Spleen (tissue), 11 donors: ENCODE results near the gene ARRDC1. TPM values are rescaled to one million over a fixed set of nuclear protein-coding genes. Genes with fewer than 3 reads are reported as not detected.

Source experiments
- DNase-seq: peaks from one replicate; pipeline ENCODE4 v3.0.0-alpha.2; 2020
- H3K27ac ChIP-seq, 8 donors: fragments of 200-600 bp; sonication (generic) in 7 of 8; 1 replicate in 4 of 8; 2 replicates in 4 of 8; pipeline versions ENCODE4 v1.5.0 to v1.8.0; 2016 to 2021; ENCODE audit warnings: inconsistent platforms in 4 of 8, mild to moderate bottlenecking in 4 of 8, moderate library complexity in 1 of 8
- H3K27me3 ChIP-seq, 7 donors: fragments of 200-600 bp; sonication (generic) in 6 of 7; replicated peaks in 1 of 7; 1 replicate in 4 of 7; 2 replicates in 3 of 7; pipeline versions ENCODE4 v1.5.0 to v1.8.0; 2016 to 2021; ENCODE audit warnings: inconsistent platforms in 3 of 7, mild to moderate bottlenecking in 1 of 7
- H3K36me3 ChIP-seq, 6 donors: fragments of 200-600 bp; sonication (generic) in 5 of 6; 1 replicate in 4 of 6; 2 replicates in 2 of 6; pipeline versions ENCODE4 v1.5.0 to v1.8.0; 2016 to 2021; ENCODE audit warnings: inconsistent platforms in 2 of 6
- H3K4me1 ChIP-seq, 6 donors: fragments of 200-600 bp; sonication (generic) in 5 of 6; 1 replicate in 3 of 6; 2 replicates in 3 of 6; pipeline versions ENCODE4 v1.5.0 to v1.8.0; 2016 to 2021; ENCODE audit warnings: inconsistent platforms in 3 of 6
- H3K4me3 ChIP-seq, 8 donors: fragments of 200-600 bp; sonication (generic) in 7 of 8; 1 replicate in 4 of 8; 2 replicates in 4 of 8; pipeline versions ENCODE4 v1.5.0 to v1.8.0; 2016 to 2021; ENCODE audit warnings: inconsistent platforms in 4 of 8, mild to moderate bottlenecking in 4 of 8, moderate library complexity in 2 of 8
- H3K9me3 ChIP-seq, 8 donors: fragments of 200-600 bp; sonication (generic) in 7 of 8; 1 replicate in 4 of 8; 2 replicates in 4 of 8; pipeline versions ENCODE4 v1.5.0 to v1.8.0; 2016 to 2021; ENCODE audit warnings: inconsistent platforms in 4 of 8
- CTCF ChIP-seq, 11 experiments: fragments of 200-600 bp in 7 of 11; fragments of 450-650 bp in 4 of 11; sonication (generic) in 4 of 11; IDR thresholded peaks in 8 of 11; conservative IDR thresholded peaks in 3 of 11; 1 replicate in 7 of 11; 2 replicates in 4 of 11; pipeline versions ENCODE4 v1.4.0 to v1.8.0; 2016 to 2021; ENCODE audit warnings: antibody characterized with exemption in 11 of 11, inconsistent platforms in 4 of 11, mild to moderate bottlenecking in 1 of 11
- POLR2A ChIP-seq, 3 donors: fragments of 450-650 bp; IDR thresholded peaks; one replicate each; pipeline ENCODE4 v1.5.1; 2017; ENCODE audit warnings: antibody characterized with exemption in 3 of 3, mild to moderate bottlenecking in 1 of 3
- POLR2AphosphoS5 ChIP-seq, 3 donors: sonication (generic); formaldehyde crosslinking; IDR thresholded peaks; one replicate each; pipeline ENCODE4 v1.5.1; 2017; ENCODE audit warnings: antibody characterized with exemption in 3 of 3
- WGBS, 5 donors: extraction: QIAGEN DNeasy Blood & Tissue Kit in 3 of 5; methylation state at CpG; one replicate each; pipeline versions ENCODE4 v1.1.5 to v1.1.7; 2013 to 2018; 5-methylcytosine and 5-hydroxymethylcytosine counted together
- intact Hi-C: fragments of 100-400 bp; cut with DNase I; formaldehyde crosslinking; loops from one replicate; pipeline ENCODE4 v1.15.0; 2023; ENCODE audit warnings: low total_unique reads
- polyA plus RNA-seq, 3 donors: library from polyadenylated mRNA; stranded (reverse); fragments of 200-250 nt; gene quantifications; one replicate each; pipeline ENCODE4 v1.2.1, GENCODE V29; 2013
- total RNA-seq, 7 donors: library from RNA; depleted of rRNA in 3 of 7; stranded (reverse); fragments of >200 nt in 3 of 7; fragmentation: NEBNext Ultra II Directional in 4 of 7; extraction: Animal tissue kit (Norgen Biotek cat#: 25700) in 4 of 7; gene quantifications; one replicate each; pipeline versions ENCODE4 v1.1.0 to v1.2.1, GENCODE V29; 2016 to 2021
- donor health status: healthy with polysubstance abuse.
- donor health status: DM: no; HTN: no; CAD: no; lungs with moderate emphysema.
- donor health status: DM: no; HTN: no; CAD: no.
- donor health status: Bipolar disorder and iron deficiency.
- donor health status: healthy.
- donor health status: DM: no; HTN: no; CAD: no.
- donor health status: DM: yes; HTN: yes; CAD: no.

ARRDC1 gene
- total and polyA plus RNA-seq, 10 donors, result 51.4 to 158 (median 71.6) TPM

- no peaks in the 10 kb centered on the region for H3K9me3 ChIP-seq
- TF ChIP-seq CTCF (IDR thresholded peaks at IDR 0.05 in 8 of 11, conservative IDR thresholded peaks at IDR 0.05 in 3 of 11) (no peak), POLR2AphosphoS5 (IDR thresholded peaks at IDR 0.05) (peak in 1 of 3 donors; percentile 33), POLR2A (IDR thresholded peaks at IDR 0.05) (no peak)
- H3K27me3 ChIP-seq, result no peaks in the 10 kb centered on the region
- no peak for DNase-seq
- 9 to 29% (median 14%) methylated on average over 17 to 58 of the region's 58 CpGs for WGBS, 5 donors
- H3K36me3 ChIP-seq, result peaks cover 0 to 40% (median 23%) of the 10 kb centered on the region in 6 donors
- H3K4me3 ChIP-seq, result peak overlapping the region; percentile 50 to 94 (median 74)
- intact Hi-C loops, result no loop called here
- peak overlapping the region in 3 of 8 donors; percentile 30 to 86 (median 51) for H3K27ac ChIP-seq
- H3K4me1 ChIP-seq, result peaks cover 6 to 48% (median 26%) of the 10 kb centered on the region in 6 donors
These were observed 15.9 kb upstream of the ARRDC1 start for GRCh38 chr9:137589441-137590122.

DNA sequence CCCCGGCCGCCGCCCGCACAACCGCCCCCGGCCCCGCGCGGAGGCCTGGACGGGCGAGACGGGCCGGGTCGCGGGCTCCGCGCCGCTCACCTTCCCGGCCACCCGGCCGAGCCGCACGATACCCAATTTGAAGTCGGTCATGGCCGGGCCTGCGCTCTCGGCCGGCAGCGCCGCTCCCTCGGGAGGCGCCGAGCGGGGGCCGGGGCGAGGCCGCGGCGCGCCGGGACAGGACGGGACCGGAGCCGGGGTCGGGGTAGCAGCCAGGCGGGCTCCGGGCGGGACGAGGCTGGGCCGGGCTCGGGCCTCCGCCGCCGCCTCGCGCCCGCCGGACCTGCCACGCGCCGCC is 15.4 kb upstream of the ARRDC1 start:
- intact Hi-C loops, result no loop called here
- no peaks in the 10 kb centered on the region for H3K9me3 ChIP-seq
- peaks cover 6 to 48% (median 26%) of the 10 kb centered on the region in 6 donors for H3K4me1 ChIP-seq
- DNase-seq, result no peak
- H3K27ac ChIP-seq, result peak overlapping the region in 3 of 8 donors; percentile 46 to 86 (median 51)
- no peak for TF ChIP-seq POLR2A (IDR thresholded peaks at IDR 0.05)
- no peak for TF ChIP-seq CTCF (IDR thresholded peaks at IDR 0.05 in 8 of 11, conservative IDR thresholded peaks at IDR 0.05 in 3 of 11)
- TF ChIP-seq POLR2AphosphoS5 (IDR thresholded peaks at IDR 0.05), result no peak
- H3K36me3 ChIP-seq, result peaks cover 0 to 34% (median 23%) of the 10 kb centered on the region in 6 donors
- H3K4me3 ChIP-seq, result peak overlapping the region; percentile 50 to 94 (median 74)
- H3K27me3 ChIP-seq, result no peaks in the 10 kb centered on the region
- 0 to 2% (median 1%) methylated on average over 16 to 61 of the region's 61 CpGs for WGBS, 5 donors

GRCh38 chr9:137590469-137591383 is 14.8 kb upstream of the ARRDC1 start, which contains the start of gene ZMYND19:
Gene ZMYND19, minus strand, starts transcription at chr9:137590512. Its CDS starts 249 bp downstream, at chr9:137590263.
- WGBS, 5 donors, result 0 to 2% (median 1%) methylated on average over 42 to 113 of the region's 113 CpGs
- peaks cover 6 to 48% (median 26%) of the 10 kb centered on the region in 6 donors for H3K4me1 ChIP-seq
- peak within 1 kb of the TSS; percentile 65 to 94 (median 92) for H3K4me3 ChIP-seq
- H3K27ac ChIP-seq, result peak within 1 kb of the TSS in 7 of 8 donors; percentile 29 to 86 (median 74)
- intact Hi-C loops, result no loop called here
- H3K9me3 ChIP-seq, result no peaks in the 10 kb centered on the region
- H3K36me3 ChIP-seq, result peaks cover 0 to 28% (median 22%) of the 10 kb centered on the region in 6 donors
- no peaks in the 10 kb centered on the region for H3K27me3 ChIP-seq
- DNase-seq, result peak; percentile 95
- TF ChIP-seq POLR2AphosphoS5 (IDR thresholded peaks at IDR 0.05) (peak; percentile 64 to 80 (median 75)), CTCF (IDR thresholded peaks at IDR 0.05 in 8 of 11, conservative IDR thresholded peaks at IDR 0.05 in 3 of 11) (peak in 2 of 11 experiments; percentile 6 to 9), POLR2A (IDR thresholded peaks at IDR 0.05) (no peak)
